HEK293T (cell line): ENCODE results near the gene FGF14.

Source experiments
- ARNT ChIP-seq: fragments of 450-650 bp; IDR thresholded peaks from 2 replicates; pipeline ENCODE4 v1.6.1; 2017; ENCODE audit warnings: mild to moderate bottlenecking
- BHLHE40 ChIP-seq: fragments of 450-650 bp; IDR thresholded peaks from 2 replicates; pipeline ENCODE4 v1.6.1; 2016; ENCODE audit warnings: mild to moderate bottlenecking, moderate library complexity, borderline replicate concordance
- ELF4 ChIP-seq: fragments of 450-650 bp; IDR thresholded peaks from 2 replicates; pipeline ENCODE4 v1.6.1; 2017; ENCODE audit warnings: antibody characterized with exemption
- L3MBTL2 ChIP-seq: fragments of 450-650 bp; conservative IDR thresholded peaks from 2 replicates; pipeline ENCODE4 v1.6.1; 2016; ENCODE audit warnings: mild to moderate bottlenecking
- NFRKB ChIP-seq: fragments of 450-650 bp; IDR thresholded peaks from 2 replicates; pipeline ENCODE4 v1.6.1; 2016; ENCODE audit warnings: mild to moderate bottlenecking, moderate library complexity
- SP1 ChIP-seq: fragments of 450-650 bp; IDR thresholded peaks from 2 replicates; pipeline ENCODE4 v1.6.1; 2017
- SUZ12 ChIP-seq: fragments of 450-650 bp; IDR thresholded peaks from 2 replicates; pipeline ENCODE4 v1.6.1; 2016; ENCODE audit warnings: mild to moderate bottlenecking
- TARDBP ChIP-seq: fragments of 450-650 bp; IDR thresholded peaks from 2 replicates; pipeline ENCODE4 v1.6.1; 2016
- ZNF384 ChIP-seq: fragments of 450-650 bp; IDR thresholded peaks from 2 replicates; pipeline ENCODE4 v1.6.1; 2016

DNA sequence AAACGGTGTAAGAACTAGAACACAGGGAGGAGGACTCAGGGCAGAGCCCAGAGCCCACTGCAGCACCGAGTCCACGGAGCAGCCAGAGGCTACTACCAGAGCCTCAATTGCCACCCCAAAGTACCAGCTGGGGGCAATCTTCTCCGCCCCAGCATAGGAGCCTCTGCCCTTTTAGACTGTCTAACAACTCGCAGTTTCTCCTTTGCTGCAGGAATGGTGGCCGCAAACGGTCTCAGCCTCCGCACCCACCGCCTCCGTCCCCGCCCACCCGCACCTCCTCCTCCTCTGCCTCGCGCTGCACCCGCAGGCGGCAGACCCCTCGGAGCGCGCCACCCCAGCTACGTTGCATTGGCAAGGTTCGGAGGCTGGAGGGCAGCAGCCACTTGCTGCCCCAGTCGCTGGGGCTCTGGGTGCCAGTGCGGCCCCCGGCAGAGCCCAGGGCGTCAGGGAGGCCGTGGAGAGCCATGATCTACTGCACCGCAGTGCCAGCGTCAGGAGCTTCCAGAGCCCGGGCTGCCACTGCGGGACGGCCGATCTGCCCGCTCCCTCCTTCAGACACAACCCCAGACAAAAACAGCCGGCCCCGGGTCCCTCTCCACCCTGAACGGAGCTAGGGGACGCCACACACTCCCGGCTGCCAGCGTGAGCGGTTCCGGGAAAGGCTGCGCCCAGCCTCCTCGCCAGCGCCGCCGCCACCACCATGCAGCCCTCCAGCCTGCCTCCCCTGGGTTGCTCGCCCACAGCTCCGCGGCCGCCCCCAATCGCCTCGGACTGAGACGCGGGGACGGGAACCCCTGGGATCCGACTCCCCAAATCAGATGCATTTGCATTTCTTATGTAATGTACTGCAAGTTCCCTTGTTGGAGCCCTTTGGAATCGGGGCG lies 1.8 kb downstream of the FGF14 start:
- TF ChIP-seq NFRKB: no peak
- no peak for TF ChIP-seq TARDBP
- TF ChIP-seq BHLHE40: no peak
- no peak for TF ChIP-seq ARNT
- TF ChIP-seq SUZ12: no peak
- no peak for TF ChIP-seq L3MBTL2
- TF ChIP-seq ELF4: no peak
- TF ChIP-seq SP1: no peak
- no peak for TF ChIP-seq ZNF384
